Hypothalamus (tissue), 51 donors: ENCODE data around the gene MAP3K9.

Source experiments
- DNase-seq, 51 donors: peaks; one replicate each; lab custom pipeline; 2025; lab: John Stamatoyannopoulos, UW

MAP3K9 gene

GRCh38 chr14:70789361-70789760 lies 20.0 kb downstream of the MAP3K9 start:
- DNase-seq, result no peak

GRCh38 chr14:70788898-70789297 lies 20.4 kb downstream of the MAP3K9 start:
- DNase-seq, result no peak

- no peak for DNase-seq
Observed at GRCh38 chr14:70785556-70785955, 23.8 kb downstream of the MAP3K9 start.

- no peak for DNase-seq
Observed at GRCh38 chr14:70784886-70785285, 24.4 kb downstream of the MAP3K9 start.

GRCh38 chr14:70782361-70782760 lies 27.0 kb downstream of the MAP3K9 start:
- no peak for DNase-seq

GRCh38 chr14:70780396-70781075 lies 28.8 kb downstream of the MAP3K9 start:
- peak in 14 of 51 donors; percentile 1 to 27 (median 16) for DNase-seq

- DNase-seq, result no peak
Observed at GRCh38 chr14:70779667-70780066, 29.6 kb downstream of the MAP3K9 start.

- DNase-seq, result no peak
Observed at GRCh38 chr14:70776197-70776596, 33.1 kb downstream of the MAP3K9 start.

- no peak for DNase-seq
Observed at GRCh38 chr14:70773182-70773862, 36.0 kb downstream of the MAP3K9 start.

- DNase-seq, result peak in 2 of 51 donors; percentile 0 to 16
Observed at GRCh38 chr14:70771781-70772212, 37.5 kb downstream of the MAP3K9 start.

GRCh38 chr14:70770490-70770889 lies 38.8 kb downstream of the MAP3K9 start:
- DNase-seq, result no peak

- no peak for DNase-seq
Observed at GRCh38 chr14:70759398-70759797, 49.9 kb downstream of the MAP3K9 start.

- DNase-seq, result no peak
Observed at GRCh38 chr14:70755655-70756054, 53.7 kb downstream of the MAP3K9 start.

- DNase-seq, result no peak
Observed at GRCh38 chr14:70754991-70755390, 54.3 kb downstream of the MAP3K9 start.

- DNase-seq, result no peak
Observed at GRCh38 chr14:70753518-70753953, 55.8 kb downstream of the MAP3K9 start.

GRCh38 chr14:70748422-70748821 lies 60.9 kb downstream of the MAP3K9 start:
- no peak for DNase-seq

- no peak for DNase-seq
Observed at GRCh38 chr14:70744641-70745040, 64.7 kb downstream of the MAP3K9 start.

GRCh38 chr14:70742316-70742715 lies 67.0 kb downstream of the MAP3K9 start:
- no peak for DNase-seq

GRCh38 chr14:70741482-70741881 lies 67.8 kb downstream of the MAP3K9 start:
- DNase-seq, result no peak

GRCh38 chr14:70735043-70735442 lies 74.3 kb downstream of the MAP3K9 start:
- DNase-seq, result no peak

- no peak for DNase-seq
Observed at GRCh38 chr14:70731447-70732239, 77.7 kb downstream of the MAP3K9 start.
